Stimulated activated CD4-positive, alpha-beta T cell treated with anti-CD3 and anti-CD28 coated beads, Interleukin-4, amount 100 ng/mL, for 48 hours (primary cell): Measurements from ENCODE around the gene ARHGAP27.
A peak's percentile ranks its signal among the peaks of the same experiment; 100 is the strongest.

Source experiments
- DNase-seq, 2 donors: peaks; one replicate each; pipeline ENCODE4 v3.0.0-alpha.2; 2020; ENCODE audit warnings: low read depth in 2 of 2

ARHGAP27 gene

DNA sequence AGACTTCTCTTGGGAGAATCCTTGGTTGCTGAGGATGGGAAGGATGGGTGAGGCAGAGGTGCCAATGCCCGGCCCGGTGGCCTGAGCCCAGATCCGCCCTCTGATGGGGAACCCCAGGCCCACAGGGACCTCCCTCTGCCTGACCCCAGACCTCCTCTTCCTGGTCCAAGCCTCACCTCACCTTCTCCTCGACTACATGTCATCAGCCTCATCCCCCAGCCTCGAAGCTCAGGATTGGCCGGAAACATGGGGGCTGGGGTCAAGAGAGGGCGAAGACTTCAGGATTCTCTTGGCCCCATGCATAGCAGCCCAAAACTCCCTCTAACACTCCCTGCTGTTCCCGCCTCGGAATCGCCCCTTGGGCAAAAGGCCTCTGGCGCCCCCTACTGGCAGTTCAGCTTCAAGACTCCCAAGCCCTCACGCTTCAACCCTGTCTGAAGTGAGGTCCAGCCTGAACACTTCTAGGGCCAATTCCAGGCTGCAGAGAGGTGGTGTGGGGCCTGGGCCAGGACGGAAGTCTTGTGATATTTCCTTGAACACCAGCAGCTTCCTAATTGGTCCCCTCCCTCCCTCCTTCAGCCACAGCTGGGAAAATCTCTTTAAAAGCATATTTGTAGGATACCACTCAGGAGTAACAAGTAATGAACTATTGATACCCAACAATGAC, 47.2 kb downstream of the ARHGAP27 start:
- peak; percentile 87 to 97 for DNase-seq

DNA sequence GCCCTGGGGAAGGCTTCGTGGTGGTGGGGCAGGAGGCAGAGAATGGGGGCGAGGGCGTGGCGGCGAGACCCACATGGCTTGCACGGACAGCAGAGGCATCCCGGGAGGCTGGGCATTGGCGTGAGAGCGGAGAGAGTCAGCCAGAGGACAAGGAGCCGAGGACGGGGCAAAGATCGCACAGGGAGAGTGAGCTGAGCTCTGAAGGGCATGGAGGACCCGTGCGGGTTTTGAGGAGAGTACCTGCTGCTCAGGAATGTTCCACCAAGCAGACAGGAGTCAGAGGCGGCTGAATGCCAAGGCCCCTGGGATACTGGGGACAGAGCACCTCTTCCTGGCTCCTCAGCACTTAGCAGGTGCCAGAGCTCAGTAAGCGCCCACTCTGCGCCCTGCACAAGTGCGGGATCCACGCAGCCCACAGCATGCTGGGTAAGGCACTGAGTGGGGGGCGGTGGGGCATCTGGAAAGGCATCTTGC, 47.8 kb downstream of the ARHGAP27 start:
- DNase-seq: no peak

DNA sequence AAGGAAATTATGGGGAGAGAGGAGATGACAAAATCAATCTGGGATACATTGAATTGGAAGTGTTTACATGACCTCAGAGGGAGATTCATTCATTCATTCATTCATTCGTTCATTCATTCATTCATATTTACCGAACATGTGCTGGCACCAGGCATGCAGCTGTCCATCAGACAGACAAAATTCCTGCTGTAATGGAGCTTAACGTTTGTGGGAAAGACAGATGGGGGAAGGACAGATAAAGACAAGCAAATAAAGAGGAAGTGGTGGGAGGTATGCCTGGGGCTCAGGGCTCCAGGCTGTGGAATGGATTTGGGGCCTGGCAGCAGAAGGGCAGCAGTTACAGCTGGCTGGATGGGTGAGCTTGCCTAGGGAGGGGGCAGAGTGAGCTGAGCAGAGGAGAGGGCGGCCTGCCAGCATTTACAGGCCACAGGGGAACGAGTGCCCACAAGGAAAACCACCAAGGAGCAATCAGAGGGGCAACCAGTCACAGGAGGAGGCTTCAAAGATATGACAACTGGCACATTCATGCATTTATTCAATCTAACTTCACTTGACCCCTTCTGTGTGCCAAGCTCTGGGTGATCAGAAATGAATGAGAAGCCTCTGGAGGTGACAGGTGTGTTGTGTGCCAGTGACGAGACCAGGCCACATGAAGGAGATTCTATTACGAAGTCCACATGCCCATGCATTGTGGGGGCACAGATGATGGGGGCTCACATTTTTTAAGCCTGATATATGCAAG, 48.5 kb downstream of the ARHGAP27 start:
- DNase-seq: no peak

DNA sequence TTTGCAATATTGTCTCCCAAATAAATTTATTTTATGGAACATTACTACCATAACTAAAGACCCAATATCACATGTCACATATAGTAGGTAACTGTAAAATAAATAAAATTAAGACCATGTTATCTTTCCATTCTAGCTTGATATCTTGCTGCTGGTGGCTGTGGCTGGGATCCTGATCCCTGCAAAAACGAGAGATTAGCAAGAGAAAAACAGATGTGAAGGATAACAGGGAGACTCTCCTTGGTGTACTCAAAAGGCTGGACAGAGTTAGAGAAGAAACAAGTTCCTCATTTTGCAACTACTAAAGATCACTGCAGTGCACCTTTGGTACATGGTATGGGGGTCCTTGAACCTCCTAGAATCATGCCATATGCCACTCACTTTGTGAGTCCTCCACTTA, 49.7 kb downstream of the ARHGAP27 start:
- DNase-seq: no peak

- DNase-seq: no peak
Observed at GRCh38 chr17:45382226-45382625, 50.4 kb downstream of the ARHGAP27 start.

- DNase-seq: no peak
Observed at GRCh38 chr17:45380991-45381390, 51.7 kb downstream of the ARHGAP27 start.

- no peak for DNase-seq
Observed at GRCh38 chr17:45380046-45380765, 52.5 kb downstream of the ARHGAP27 start.

DNA sequence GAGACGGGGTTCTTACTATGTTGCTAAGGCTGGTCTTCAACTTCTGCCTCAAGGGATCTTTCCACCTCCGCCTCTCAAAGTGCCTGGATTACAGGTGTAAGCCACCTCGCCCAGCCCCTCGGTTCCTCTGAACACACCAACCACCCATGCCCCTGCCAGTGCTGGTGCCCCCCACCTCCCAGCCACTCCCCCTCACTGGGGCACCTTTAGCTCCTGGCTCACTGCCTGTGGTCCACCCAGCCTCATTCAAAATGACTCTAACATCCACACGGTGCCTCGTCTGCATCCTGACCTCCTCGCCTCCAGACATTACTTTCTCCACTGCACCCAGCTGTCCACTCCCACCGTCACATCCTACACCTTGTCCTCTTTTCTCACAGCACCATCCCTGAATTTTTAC, 55.3 kb downstream of the ARHGAP27 start:
- DNase-seq: no peak

DNA sequence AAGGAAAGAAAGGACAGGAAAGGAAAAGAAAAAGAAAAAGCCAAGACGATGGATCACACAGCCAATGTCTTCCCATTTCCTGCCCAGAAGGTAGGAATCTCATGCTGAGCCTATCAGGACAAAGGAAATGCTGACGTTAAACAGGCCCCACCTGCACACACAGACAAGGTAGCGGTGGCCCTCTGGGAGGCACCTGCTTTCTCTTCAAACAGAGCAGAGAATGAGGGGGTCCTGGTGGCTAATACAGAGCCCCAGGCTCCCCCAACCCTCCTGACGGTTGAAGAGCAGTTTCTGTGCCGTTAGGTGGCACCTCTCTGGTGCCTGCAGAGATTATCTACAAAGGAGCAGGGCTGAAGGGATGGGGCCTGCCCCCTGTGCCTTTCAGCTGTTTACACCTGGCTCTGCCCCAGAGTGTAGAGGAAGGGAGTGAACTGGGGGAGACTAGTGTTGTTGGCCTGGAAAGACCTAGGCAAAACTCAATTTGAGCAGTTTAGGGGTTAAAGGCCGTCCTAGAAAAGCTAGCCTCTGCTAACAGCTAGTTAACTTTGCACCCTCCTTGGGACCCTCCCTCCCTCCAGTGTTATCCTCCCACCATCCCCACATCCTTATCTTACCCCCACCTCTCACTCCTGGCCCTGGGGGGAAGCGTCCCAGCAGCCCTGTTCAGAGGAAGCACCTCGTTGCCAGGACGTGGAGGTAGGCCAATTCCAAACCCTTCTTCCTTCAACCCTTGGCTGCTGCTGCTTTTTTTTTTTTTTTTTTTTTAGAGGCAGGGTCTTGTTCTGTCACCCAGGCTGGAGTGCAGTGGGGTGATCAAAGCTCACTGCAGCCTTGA, 56.3 kb downstream of the ARHGAP27 start:
- DNase-seq: no peak

DNA sequence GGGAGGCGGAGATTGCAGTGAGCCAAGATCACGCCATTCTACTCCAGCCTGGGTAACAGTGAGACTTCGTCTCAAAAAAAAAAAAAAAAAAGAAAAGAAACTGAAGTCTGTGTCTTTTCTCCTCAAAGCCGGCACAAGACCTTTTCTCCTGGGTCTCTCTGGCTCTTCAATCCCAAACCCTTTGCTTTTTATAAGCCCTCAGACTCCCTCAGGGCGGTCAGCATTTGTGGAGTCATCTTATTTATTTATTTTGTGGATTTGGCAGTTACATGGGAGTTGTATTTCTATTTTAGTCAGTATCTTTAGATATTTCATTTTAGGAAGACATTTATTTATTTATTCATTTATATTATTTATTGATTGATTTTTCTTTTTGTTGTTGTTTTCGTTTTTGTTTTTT, 58.2 kb downstream of the ARHGAP27 start:
- DNase-seq: no peak

- no peak for DNase-seq
Observed at GRCh38 chr17:45372325-45372869, 60.3 kb downstream of the ARHGAP27 start.

- DNase-seq: peak; percentile 28 to 39
Observed at GRCh38 chr17:45371414-45372324, 61.0 kb downstream of the ARHGAP27 start.

DNA sequence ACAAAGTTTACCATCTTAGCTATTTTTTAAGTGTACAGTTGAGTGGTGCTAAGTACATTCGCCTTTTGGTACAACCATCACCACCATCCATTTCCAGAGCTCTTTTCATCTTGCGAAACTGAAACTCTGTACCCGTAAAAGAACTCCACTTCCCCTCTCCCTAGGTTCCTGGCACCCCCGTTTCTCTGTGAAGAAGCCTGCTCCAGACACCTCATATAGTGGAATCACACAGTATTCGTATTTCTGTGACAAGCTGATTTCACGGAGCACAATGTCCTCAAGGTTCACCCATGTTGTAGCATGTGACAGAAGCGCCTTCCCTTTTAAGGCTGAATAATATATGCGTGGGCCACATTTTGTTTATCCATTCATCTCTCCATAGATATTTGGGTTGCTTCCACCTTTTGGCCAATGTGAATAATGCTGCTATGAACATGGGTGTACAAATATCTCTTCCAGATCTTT, 61.7 kb downstream of the ARHGAP27 start:
- DNase-seq: no peak

DNA sequence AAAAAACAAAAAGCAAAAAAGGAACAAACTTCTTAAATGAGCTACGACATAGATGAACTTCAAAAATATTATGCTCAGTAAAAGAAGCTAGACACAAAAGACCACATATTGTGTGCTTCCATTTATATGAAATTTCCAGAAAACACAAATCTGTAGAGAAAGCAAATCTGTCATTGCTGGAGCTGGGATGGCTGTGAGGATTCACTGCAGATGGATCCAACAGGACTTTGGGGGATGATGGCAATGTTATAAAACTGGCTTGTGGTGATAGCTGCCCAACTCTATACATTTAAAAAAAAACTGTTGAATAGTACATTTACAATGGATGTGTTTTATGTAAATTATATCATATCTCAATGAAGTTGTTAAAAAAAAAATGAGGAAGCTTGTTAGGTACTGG, 63.2 kb downstream of the ARHGAP27 start:
- DNase-seq: no peak

DNA sequence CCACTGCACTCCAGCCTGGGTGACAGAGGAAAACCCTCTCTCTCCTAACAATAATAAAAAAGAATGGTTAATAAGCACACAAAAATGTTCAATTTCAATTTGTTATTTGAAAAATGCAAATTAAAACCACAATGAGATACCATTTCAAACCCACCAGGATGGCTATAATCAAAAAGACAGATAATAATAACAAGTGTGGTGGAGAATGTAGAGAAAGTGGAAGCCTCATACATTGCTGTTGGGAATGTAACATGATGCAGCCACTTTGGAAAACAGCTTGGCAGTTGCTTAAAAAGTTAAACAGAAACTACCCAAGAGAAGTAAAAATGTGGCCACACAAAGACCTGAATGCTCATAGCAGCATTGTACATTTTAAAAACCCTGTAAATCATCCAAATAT, 64.0 kb downstream of the ARHGAP27 start:
- DNase-seq: no peak

DNA sequence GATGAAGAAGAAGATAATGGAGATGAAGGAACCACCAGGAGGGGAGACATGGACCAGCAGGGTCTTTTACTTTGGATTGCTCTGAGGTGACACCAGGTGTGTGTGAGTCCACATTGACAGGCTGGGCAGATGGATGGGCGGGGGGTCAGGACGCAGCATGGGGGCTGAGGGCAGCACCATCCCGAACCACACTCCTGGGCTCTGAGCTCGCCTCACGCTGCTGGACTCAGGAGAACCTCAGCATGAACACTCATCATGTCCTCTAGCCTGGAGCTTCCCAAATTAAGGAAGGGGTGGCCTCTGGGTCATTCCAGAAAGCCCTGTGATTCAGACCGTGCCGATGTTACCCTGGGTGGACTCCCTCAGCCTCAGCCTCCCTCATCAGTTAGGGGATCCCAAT, 65.5 kb downstream of the ARHGAP27 start:
- no peak for DNase-seq

- no peak for DNase-seq
Observed at GRCh38 chr17:45366691-45367090, 66.0 kb downstream of the ARHGAP27 start.

- no peak for DNase-seq
Observed at GRCh38 chr17:45366049-45366448, 66.6 kb downstream of the ARHGAP27 start.

DNA sequence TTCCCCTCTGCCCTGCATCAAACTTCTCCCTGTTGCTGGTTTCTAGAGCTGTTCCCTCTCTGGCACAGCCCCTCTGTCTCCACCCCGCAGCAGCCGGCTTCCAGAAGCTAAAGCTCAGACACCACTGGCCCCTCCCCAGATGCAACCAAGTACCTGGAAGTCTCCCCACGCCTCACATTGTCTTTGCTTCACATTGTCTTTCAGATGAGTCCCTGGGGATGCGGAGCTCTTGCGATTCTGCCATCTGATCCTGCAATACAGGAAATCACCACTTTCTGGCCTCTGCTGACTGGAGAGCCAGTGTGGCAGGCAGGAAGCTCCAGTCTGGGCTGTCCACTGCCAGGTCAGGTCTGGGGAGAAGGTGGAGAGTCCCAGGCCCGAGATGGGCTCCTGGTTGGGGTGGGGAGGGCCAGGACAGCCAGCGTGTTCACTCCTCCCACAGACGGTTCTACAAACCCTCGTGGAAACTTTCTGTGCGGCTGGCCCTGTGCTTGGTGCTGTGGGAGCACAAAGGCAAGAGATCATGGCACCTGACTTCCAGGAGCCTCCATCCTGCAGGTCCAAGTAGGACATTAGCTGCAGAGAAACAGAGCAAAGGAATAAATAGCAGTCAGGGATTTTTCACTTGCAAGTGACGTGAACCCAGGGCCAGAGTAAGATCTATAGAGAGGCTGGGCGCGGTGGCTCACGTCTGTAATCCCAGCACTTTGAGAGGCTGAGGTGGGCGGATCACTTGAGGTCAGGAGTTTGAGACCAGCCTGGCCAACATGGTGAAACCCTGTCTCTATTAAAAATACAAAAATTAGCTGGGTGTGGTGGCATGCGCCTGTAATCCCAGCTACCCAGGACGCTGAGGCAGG, 67.9 kb downstream of the ARHGAP27 start:
- no peak for DNase-seq
